Fibroblast of villous mesenchyme (primary cell): ENCODE data around the gene PYROXD2. TPM values are rescaled to one million over a fixed set of nuclear protein-coding genes. Genes with fewer than 3 reads are reported as not detected.

Source experiments
- DNase-seq: peaks from one replicate; pipeline ENCODE4 v3.0.0-alpha.2; 2010; ENCODE audit warnings: low read depth
- H3K4me3 ChIP-seq: 2 replicates; pipeline ENCODE4 v1.5.1; 2011; ENCODE audit warnings: low read depth, mild to moderate bottlenecking, low read length
- CTCF ChIP-seq: IDR thresholded peaks from 2 replicates; pipeline ENCODE4 v1.5.1; 2012; ENCODE audit warnings: low read depth, mild to moderate bottlenecking, low read length; ENCODE audit not compliant: insufficient read depth
- total RNA-seq: library from RNA; depleted of rRNA; stranded (reverse); fragments of >200 nt; gene quantifications from 2 replicates; pipeline ENCODE4 v1.2.3, GENCODE V29; 2012

PYROXD2 gene
- total RNA-seq, 1 donor: 10.8 TPM

GRCh38 chr10:98457721-98458120, 42.7 kb upstream of the PYROXD2 start:
- no peak for TF ChIP-seq CTCF
- H3K4me3 ChIP-seq: no peak overlapping the region
- no peak for DNase-seq

GRCh38 chr10:98456686-98457482, 41.9 kb upstream of the PYROXD2 start:
- TF ChIP-seq CTCF: no peak
- no peak for DNase-seq
- no peak overlapping the region for H3K4me3 ChIP-seq

DNA sequence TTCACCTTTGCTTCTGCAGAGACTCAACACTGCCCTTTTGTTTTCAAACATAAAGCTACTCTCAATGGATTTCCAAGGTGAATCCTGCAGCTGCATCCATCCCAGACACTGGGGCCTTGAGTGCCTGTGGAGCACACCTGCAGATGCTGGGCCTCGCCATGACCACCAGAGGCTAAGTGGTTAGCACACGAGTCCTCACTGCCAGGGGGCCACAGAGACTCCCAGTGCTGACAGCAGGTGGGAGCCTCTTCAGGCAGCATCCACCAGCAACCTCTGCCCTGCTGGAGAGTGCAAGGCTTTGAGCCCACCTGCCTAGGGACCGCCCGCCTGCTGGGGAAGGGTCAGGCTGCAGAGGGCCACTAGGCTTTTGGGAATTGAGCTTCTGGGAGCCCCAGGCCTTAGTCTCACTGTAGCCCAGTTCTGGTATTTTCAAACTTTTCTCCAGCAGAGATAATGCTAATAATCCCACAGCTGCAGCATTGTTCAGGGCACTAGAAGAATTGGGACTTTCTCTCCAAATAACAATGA, 41.1 kb upstream of the PYROXD2 start:
- TF ChIP-seq CTCF: no peak
- no peak for DNase-seq
- no peak overlapping the region for H3K4me3 ChIP-seq

GRCh38 chr10:98453729-98454128, 38.7 kb upstream of the PYROXD2 start:
- no peak for DNase-seq
- H3K4me3 ChIP-seq: no peak overlapping the region
- TF ChIP-seq CTCF: no peak

DNA sequence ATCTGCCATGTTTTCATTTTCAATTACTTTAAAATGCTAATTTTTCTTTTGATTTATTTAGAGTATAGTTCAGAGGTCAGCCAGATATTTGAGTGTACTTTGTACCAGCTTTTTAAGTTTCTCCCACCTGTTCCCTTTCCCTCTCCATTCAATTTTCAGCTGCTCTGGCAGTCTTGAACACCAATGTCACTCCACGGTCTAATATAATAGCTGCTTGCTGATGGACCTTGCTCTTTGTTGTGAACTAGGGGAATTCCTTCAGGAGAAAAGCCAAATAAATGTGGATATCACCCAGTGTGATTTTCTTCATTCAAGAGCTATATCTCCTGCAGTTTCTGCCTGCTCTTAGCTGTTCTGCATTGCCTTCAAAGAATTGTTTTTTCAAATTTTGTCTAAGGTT, 35.6 kb upstream of the PYROXD2 start:
- TF ChIP-seq CTCF: no peak
- no peak overlapping the region for H3K4me3 ChIP-seq
- DNase-seq: no peak

DNA sequence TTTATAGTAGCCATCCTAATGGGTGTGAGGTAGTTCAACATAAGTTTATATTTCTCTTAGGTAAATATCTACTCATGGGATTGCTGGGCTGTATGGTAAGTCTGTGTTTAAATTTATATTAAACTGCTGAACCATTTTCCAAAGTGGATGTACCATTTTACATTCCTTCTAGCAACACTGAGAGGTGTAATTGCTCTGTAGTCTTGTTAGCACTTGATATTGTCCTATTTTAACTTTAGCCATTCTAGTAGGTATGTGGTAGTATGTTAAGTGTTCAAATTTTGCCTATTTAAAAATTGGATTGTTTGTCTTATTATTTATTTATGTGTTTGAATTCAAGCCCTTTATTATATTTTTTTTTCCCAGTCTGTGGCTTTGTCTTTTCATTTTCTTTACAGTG, 34.3 kb upstream of the PYROXD2 start:
- DNase-seq: no peak
- no peak overlapping the region for H3K4me3 ChIP-seq
- TF ChIP-seq CTCF: no peak
